Measurements from ENCODE around the gene ITIH1.

DNA sequence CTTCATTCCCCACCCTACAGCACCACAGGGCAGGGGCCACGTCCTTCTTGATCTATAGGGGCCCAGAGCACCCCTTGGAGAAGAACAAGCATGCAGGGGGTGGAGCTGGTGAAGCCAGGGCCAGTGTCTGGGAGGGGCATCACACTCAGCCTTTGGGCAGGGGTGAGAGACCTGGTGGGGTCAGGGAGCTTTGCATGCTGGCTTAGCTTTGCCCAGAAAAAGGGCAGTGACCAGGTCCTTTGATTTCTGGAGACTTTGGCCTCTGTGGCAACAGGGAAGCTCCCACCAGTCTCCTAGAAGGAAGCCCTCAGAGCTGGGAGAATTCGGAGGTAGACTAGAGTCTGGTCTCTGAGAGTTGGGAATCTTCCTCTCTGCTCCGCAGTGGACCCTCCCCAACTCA is 52.1 kb downstream of the ITIH1 start:
- TF ChIP-seq, protein P1, sequence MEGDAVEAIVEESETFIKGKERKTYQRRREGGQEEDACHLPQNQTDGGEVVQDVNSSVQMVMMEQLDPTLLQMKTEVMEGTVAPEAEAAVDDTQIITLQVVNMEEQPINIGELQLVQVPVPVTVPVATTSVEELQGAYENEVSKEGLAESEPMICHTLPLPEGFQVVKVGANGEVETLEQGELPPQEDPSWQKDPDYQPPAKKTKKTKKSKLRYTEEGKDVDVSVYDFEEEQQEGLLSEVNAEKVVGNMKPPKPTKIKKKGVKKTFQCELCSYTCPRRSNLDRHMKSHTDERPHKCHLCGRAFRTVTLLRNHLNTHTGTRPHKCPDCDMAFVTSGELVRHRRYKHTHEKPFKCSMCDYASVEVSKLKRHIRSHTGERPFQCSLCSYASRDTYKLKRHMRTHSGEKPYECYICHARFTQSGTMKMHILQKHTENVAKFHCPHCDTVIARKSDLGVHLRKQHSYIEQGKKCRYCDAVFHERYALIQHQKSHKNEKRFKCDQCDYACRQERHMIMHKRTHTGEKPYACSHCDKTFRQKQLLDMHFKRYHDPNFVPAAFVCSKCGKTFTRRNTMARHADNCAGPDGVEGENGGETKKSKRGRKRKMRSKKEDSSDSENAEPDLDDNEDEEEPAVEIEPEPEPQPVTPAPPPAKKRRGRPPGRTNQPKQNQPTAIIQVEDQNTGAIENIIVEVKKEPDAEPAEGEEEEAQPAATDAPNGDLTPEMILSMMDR (IDR thresholded peaks at IDR 0.05): no peak
- TF ChIP-seq POLR2A (IDR thresholded peaks at IDR 0.05): no peak

Data from body of pancreas (tissue), 4 donors.